ENCODE data around the gene AGAP1.

Gene AGAP1

DNA sequence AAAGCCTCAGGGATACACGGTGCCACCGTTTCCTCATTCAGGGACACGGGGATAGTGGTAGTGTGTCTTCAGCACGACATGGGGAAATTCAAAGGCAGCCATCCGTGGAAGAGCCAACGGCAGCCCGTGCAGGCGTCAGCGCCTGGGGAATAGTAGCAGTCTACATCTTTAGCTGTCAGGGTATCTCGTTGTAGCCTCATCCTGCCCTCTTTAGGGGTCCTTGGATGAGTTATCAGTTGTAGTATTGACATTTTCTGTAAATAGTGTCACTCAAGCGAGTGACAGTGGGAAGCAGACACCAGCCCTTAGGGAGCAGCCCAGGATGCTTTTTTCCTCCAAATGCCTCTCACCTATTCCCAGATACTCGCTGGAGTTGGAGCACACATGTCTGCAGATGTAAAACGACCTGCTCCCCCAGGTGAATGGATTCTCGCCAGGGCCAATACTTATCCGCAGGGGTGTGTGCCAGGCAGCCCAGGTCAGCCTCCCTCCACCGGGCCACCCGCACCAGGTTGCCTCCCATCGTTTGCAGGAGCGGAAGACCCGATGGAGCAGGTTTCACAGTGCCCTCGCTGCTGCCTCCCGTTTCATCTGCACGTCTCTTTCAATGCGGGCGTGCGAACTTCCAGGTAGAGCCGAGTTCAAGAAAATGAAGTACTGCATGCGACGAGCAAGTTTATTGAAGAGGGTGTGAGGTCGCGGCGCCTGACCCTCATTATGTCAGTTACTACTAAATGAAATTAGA lies 41.0 kb downstream of the AGAP1 start:
- DNase-seq = no peak

GRCh38 chr2:235535423-235536130 lies 41.7 kb downstream of the AGAP1 start:
- no peak for DNase-seq

GRCh38 chr2:235536711-235537110 lies 42.9 kb downstream of the AGAP1 start:
- no peak for DNase-seq

DNA sequence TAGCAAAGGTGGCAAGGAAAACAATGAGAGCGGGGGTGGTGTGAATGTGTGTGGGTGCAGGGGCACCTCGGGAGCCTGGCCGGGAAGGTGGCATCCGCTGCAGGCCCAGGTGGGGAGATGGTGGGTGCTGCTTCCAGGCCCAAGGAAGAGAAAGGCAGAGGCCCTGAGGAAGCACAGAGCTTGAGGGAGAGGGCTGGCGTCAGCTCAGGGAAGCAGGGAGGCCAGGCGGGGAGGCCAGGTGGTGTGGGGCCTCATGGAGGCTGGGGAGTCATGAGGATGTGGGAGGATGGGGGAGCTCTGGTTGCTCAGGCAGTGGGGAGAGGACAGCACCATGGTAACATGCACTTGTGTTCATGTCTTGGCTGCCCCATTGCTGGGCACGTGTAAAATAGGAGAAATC lies 43.3 kb downstream of the AGAP1 start:
- no peak for DNase-seq

- DNase-seq = no peak
Measured at GRCh38 chr2:235537587-235537986, 43.7 kb downstream of the AGAP1 start.

DNA sequence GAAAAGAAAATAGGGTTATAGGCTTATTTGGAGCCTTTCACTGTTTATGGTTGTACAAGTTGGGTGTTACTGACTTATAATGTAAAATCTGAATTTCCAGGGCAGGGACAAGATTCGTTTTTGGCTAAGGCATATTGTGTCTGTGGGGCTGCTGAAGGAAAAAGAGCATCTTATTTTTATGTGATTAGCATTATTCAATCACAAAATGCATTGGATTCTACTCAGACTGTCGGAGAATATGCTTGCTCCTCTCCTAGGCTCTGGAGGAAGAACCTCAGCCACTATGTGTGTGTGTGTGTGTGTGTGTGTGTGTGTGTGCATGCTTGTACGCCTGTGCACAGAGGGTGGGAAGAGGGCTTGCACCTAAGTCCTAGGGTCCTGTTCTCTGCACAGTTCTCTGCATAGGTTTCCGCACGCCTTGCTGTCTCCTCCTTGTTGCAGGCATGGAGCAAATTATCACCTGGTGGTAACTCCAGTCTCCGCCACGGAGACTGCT lies 44.3 kb downstream of the AGAP1 start:
- no peak for DNase-seq

- DNase-seq = no peak
Measured at GRCh38 chr2:235538981-235539380, 45.1 kb downstream of the AGAP1 start.

DNA sequence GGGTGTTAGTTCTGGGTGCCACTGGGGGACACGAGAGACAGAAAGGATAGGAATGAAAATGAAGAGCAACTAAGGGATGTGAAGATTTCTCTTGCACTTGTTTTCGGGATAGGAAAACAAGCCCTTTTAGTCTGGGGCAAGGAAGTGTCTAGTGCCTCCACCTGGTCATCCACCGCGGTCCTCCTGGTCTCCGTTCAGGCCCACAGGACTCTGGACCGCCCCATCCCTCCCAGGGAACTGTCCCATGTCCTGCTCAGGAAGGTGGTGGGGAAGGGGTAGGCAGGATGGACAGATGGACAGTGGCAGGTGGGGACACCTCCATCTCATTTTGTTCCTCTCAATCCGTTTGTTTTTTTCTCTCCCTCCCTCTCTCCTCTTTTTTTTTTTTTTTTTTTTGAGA lies 45.9 kb downstream of the AGAP1 start:
- no peak for DNase-seq

DNA sequence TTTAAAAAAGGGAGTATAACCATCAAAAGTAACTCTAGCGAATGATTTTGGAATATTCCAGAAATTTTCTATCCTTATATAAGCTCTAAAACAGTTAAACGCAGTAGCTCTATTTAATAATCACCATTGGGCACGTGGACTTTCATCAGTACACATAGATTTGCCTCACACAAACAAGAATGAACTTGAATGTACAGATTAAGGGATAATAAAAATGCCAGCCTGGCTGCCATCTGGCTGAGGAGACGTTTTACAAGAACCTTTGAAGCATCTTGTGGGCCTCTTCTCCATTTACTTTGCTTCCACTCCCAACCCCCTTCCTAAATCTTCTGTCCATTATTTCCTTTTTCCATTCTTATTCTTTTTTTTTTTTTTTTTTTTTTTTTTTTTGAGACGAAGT lies 47.2 kb downstream of the AGAP1 start:
- DNase-seq = no peak

GRCh38 chr2:235541838-235542549 lies 48.2 kb downstream of the AGAP1 start:
- no peak for DNase-seq

DNA sequence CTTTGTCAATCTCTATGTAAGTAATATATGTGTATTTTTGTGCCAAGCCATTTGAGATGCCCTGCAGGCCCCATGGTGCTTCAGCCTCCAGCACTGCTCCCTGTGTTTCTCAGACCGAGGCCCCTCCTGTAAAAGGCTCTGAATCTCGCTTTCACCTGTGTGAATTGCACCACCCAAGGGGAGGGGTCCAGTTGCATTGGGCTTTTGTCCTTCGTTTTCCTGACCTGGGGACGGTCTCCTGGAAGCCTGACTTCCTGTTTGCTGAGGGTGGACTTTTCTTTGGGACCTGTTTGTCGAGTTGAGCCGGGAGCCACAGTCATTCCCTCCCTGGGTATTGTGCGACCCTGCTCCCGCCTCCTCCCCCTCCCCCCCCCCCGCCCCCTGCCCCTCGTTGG lies 48.9 kb downstream of the AGAP1 start:
- DNase-seq = no peak

GRCh38 chr2:235543128-235543750 lies 49.4 kb downstream of the AGAP1 start:
- DNase-seq = no peak

DNA sequence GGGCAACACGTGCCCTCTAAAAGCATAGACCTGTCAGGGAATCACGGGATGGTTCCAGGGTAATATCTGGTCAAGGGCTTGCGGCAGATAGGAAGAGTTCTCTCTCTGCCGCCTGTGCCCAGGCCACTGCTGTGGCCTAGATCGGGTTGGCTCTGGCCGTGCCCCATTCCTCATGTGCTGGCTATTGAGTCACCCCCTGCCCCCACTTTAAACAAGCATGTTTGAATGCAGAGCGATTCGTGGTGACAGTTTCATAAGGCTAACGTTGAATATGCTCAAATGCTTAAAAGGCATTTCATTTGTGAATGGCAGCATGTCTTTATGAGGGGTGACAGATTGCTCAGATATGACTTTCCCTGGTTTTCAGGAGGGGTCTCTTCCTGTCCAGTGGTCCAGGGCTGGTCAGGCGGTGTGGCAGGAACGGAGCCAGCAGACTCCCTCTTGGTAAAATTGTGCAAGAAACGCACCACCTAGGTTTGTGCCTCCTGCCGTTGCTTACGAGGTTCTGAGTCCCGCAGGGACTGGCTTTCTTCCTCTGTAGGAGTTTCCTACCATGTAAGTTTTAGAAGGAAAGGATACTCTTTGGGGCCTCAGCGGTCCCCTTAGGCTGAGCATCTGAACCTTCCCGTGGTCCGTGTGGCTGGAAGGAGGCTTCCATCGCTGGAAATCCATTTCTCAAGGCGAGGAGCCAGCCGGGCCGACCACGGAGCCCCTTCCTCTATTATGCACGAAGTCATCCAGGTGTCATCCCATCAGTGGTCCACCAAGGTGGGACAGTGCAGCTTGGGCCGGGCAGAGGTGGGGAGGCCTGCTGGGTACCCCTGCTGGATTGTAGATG lies 50.2 kb downstream of the AGAP1 start:
- no peak for DNase-seq

DNA sequence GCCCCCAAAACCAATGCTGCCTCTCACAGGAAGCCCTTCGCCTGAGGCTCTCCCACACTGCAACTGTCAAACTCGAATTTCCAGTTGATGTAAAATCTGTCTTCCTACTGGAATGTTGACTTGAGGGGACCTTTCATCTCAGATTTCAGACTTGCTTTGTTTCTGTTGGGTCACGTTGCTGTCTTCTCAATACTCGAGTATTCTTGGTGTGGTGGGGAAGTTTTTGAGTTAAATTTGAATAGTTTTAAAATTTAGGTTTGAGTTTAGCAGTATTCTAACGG lies 50.8 kb downstream of the AGAP1 start:
- DNase-seq = no peak

DNA sequence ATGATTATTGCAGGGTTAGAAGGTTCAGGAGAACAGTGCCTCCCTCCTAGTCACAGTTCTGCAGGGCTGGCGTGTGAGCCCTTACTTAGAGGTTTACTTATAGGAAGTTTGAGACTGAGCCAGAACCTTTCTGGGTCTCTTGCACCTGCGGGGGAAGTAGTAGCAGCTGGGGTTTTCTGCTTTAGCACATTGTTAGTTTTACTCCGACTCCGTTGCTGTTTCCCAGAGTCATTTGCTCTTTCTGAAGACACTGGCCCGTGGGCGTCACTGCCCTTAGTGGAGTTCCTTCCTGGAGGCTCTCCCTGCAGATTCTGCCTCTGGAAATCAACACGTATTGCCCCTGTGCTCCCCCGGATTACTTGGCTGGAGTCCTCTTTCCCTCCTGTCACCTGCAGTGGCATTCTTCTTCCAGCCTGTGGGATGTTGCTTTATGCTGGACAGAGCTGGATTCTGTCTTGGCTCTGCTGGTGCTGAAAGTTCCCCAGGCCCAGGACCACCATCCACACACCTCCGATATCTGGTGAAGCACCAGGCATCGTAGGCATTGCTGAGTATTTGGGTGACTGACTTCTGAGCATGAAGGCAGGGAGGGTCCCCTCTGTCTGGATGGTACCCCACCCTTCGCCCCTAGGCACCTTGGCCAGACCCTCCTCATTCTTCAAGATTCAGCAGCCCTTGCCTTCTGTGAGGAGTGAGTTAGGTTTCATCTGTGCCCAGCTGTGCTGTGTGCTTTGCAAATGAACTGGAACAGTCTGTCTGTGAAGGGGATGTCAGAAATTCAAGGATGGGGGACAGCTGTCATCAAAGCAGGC lies 51.7 kb downstream of the AGAP1 start:
- DNase-seq = no peak

DNA sequence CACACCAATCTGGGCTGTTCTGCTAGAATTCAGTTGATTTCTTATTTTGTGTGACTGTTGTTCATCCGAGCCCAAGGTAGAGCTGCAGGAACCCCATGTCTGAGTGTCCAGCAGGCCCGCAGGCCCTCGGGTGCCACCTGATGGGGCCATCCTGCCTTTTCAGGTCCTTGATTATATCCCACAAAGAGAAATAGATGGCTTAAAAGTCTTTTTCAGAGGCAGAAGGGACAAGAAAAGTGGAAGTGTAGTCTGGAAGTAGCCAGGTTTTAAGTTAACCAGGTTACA lies 52.2 kb downstream of the AGAP1 start:
- DNase-seq = no peak

- DNase-seq = no peak
Measured at GRCh38 chr2:235546436-235546835, 52.6 kb downstream of the AGAP1 start.

DNA sequence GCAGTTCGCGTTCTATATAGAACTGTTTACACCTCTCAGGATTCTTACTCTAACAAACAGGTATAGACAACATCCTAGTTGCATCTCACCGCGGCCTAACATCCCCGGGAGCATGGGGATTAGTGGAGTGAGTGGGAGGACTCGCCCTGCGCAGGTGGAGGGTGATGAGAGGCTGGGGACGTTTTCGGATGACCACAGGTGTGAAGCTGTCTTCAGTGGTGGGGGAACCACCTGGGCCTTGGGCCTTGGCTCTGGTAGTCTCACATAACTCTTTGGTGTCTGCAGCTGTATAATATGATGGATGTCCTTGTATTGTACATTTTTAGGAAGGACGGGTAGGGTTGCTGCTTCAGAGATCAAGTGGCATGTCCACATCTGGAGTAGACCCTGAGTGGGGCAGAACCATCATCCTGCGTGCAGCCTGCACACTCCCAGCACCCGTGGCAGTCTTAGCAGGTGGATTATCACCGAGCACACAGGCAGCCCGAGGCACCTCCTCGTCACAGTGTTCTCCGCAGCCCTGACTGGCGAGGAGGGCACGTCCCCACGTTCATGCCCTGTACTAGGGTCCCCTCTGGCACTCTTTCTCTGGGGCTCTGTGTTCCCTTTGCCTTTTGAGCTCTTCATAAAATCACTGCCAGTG lies 56.0 kb downstream of the AGAP1 start:
- no peak for DNase-seq

GRCh38 chr2:235550378-235550760 lies 56.5 kb downstream of the AGAP1 start:
- DNase-seq = no peak

- DNase-seq = no peak
Measured at GRCh38 chr2:235550946-235551345, 57.1 kb downstream of the AGAP1 start.

DNA sequence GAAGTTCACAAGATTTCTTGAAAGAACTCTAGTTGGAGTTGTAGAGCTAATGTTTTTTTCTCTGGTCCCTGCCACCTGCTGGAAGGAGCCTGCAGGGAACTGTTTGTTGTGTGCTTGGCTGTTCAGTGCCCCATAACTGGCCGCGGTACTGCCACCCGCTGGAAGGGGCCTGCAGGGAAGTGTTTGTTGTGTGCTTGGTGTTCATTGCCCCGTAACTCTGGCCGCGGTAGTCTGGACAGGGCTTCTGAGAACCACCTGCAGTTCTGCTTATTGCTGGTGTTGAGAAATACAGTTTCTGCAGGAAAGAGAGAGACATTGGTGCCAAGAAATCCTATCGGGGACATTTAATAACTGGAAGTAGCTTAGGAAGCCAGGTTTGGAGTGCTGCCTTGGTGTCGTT lies 58.1 kb downstream of the AGAP1 start:
- peak; percentile 65 to 73 for DNase-seq

DNA sequence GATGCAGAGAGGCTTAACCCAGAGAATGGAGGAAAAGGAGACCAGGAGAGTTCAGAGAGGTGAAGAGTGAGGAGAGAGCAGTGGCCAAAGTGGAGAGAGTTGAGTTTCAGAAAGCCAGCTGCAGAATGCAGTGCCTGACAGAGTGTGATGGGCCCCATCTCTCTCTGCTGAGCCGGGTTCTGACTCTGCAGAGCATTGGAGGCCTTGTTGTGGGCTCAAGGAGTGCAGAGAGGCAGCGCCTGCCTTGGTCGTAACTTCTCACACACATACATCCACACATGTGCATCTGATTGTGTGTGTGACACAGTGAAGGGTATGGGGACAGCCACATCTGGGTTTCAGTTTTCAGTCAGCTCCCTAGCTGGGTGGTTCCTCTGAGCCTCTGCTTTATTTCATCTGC lies 58.8 kb downstream of the AGAP1 start:
- DNase-seq = no peak
